Hepatic stellate cell (primary cell): ENCODE results near the gene UBTD1.

Experiments
- DNase-seq: peaks from one replicate; pipeline ENCODE4 v3.0.0; 2011; ENCODE audit warnings: low spot score

UBTD1 gene

DNA sequence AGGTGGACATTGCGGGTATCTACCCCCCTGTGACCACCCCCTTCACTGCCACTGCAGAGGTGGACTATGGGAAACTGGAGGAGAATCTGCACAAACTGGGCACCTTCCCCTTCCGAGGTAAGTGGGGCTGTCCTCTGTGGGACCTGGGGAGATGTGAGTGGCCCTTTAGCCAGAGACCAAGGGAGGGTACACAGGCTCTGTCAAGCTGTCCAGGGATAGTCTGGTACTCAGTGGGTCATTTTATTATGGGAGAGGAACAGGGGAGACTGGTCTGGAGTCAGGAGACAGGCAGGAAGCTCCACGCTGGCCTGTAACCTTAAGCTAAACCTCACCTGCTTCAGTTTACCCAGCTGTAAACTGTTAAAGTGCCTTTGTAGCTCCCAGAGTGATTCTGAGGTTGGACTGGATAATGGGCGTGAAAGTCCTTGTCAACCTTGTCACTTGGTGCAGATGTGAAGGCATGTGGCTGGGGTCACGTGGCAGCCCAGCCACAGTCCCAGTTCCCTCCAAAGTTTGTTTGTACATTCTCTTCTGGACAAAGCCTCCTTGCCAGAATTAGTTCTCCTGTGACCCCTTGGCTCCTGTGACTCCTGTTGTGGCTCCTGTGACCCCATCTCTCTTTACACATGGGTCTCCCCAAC, 86.2 kb downstream of the UBTD1 start:
- no peak for DNase-seq

DNA sequence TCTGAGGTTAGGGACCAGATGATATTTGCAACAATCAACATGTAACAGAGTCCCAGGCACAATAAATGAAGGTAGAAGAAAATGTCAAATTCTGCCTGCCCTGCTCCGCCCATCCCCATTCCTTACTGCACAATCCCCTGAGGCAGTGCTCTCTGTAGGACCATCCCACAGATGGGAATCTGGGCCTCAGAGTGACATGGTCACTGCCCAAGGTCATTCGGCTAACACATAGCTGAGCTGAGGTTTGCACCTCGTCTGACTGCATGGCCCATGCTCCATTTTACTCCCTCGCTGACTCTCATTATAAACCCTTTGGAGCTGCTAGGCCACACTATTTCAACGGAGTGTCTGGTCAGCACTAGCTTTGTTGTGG, 86.7 kb downstream of the UBTD1 start:
- DNase-seq, result no peak

DNA sequence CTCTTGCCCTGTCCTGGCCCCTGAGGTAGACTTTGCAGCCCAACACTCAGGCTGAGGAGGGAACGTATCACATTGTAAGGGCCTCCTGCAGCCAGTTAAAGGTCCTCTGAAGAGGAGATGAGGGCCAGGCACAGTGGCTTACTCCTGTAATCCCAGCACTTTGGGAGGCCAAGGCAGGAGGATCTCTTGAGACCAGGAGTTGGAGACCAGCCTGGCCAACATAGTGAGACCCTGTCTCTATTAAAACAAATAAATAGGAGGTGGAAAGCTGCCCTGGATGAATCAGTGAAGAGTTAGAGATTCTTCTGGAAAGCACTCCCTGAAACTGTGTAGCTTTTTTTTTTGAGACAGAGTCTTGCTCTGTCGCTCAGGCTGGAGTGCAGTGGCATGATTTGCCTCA, 88.5 kb downstream of the UBTD1 start:
- DNase-seq, result no peak

DNA sequence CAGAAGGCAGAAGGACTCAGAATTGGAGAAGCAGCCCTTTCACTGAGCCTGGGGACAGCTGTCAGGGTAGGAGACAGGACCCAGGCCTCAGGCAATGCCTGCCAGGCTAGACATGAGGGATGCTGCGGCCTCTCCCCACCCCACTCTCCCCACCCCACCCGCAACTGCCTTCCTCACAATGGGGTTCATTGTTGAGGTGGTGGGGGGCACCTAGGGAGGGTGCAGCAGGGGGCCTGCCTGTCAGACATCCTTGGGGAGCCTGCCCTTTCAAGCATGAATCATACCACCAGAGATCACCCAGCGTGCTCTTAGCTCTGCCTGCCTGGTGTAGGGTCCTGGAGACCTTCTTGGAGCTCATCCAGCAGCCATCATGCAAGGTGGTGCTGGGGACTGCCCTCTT, 90.8 kb downstream of the UBTD1 start, which contains the start of gene C10orf62:
TSS of gene C10orf62 (plus strand) at position 243 of the 400 bp plus-strand sequence. CDS start 177 bp downstream, outside the sequence.
- no peak for DNase-seq

DNA sequence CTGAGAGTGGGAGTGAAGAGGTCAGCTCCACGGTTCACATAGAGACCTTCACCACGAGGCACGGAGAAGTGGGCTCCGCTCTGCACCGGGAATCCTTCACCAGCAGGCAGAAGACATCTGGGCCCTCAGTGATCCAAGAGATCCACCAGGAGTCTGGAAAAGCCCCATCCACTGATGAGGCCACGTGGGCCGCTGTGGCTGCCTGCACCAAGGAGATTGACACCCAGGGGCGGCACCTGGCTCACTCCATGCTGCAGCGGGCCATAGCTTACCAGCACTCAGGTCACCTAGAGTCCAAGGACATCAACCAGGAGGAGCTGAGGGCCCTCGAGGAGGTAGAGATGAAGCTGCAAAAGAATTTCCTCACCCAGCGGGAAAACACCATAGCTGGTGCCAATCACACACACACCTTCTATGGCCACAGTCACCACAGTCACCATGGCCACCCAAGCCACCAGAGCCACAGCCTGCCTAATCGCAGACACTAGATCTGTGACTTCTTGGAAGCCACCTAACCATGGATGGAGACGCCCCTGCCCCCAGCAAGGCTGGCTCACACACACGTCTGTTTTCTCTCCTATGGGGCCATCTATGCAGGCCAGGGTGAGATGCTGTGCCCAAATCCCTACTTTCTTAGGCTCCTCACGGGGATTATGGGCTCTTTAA, 91.5 kb downstream of the UBTD1 start:
- no peak for DNase-seq

DNA sequence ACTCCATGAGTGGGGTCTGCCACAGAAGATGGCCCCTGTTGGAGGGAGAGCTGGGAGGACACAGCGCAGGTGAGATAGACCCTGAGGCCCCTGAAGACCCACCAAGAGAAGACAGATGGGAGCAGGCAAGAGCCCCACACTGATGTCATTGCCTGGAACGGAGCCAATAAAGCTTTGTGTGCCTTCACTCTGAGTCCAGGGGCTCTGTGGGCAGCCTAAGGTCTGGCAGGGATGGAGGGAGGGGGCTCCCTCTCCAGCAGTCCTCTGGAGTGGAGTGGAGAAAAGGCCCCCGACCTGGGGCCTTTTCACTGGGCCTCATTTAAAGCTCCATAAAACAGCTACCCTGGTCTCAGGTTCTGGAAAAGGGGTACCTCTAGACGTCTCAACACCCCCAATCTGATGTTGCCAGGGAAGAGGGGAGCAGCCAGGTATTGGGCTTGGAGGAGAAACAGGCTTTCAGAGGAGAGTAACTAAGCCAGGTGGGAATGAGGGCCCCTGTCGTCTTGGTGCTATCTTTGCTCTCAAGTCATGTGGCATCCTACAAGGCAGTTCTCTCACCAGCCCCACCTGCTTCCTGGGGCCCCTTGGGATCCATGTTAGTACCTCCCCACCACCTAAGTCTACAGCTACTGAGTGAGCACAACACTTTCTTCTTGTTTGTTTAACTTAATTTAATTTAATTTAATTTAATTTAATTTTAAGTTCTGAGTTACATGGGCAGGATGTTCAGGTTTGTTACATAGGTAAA, 92.2 kb downstream of the UBTD1 start:
- no peak for DNase-seq

DNA sequence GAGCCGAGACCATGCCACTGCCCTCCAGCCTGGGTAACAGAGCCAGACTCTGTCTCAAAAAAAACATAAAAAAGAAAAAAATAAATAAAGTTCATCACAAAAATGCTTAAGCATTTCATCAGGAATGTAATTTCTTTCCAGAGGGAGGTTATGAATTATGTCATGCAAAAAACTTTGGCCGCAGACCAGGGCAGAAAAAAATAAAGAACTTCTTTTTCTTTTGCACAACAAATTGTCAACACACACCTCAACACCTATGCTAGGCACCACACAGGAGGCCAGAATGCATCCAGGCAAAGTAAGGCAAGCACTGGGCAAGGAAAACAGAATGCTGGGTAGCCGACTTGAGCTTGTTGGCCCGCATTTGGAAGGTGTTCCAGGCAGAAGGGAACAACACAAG, 94.7 kb downstream of the UBTD1 start:
- DNase-seq, result peak; percentile 48

DNA sequence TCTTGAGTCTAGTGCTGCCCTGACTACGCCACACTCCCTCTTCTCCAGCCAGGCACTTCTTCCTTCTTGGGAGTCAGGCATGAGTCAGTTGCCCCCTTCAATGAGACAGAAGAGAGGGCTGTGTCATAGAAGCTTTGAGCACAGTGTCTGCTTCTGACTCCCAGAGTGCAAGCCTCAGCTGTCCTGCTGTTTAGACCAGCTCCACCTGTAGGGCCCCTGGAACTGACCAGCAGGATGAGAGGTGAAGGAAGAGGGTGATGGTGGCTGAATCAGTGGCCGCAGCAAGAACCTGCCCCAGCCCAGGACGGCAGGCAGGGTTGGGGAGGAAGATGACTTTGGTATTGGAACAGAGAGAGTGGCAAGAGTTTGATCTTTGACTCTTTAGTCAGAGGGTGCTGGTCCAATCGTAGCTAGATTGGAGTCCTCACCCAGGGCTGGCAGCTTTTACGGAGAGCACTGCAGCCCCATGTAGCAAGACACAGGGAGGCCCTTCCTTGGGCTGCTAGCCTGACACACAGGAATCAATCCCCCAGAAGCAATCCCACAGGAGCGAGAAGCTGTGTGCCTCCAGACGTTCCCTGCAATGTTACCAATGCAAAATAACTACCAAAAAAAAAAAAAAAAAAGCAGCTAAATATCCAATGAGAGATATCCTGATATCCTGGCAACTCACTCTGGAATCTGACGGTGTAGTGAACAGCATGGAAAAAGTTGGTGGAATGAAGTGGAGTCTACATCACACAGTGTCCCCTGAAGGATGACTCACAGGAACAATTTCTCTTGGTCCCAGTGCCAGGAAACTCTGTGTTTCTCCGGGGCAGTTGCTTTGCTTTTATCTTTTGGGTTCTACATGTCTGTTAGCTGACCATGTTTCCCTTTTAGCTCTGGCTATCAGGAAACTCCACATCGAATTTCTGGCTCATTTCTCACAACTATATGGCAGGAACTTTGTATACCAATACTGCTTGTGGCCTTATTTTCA, 97.7 kb downstream of the UBTD1 start:
- DNase-seq, result peak; percentile 81

DNA sequence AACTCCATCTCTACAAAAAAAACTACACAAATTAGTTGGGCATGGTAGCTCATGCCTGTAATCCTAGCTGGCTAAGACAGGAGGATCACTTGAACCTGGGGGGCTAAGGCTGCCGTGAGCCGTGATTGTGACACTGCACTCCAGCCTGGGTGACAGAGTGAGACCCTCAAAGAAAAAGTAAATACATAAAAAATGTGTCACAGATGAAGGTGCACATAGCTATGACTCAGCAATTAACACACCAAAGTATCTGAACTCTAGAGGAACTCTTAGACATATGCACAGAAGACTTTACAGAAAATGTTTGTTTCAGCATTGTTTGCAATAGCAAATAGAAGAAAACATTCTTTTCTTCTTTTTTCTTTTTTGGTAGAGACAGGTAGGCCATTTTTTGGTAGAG, 99.1 kb downstream of the UBTD1 start:
- DNase-seq, result no peak

DNA sequence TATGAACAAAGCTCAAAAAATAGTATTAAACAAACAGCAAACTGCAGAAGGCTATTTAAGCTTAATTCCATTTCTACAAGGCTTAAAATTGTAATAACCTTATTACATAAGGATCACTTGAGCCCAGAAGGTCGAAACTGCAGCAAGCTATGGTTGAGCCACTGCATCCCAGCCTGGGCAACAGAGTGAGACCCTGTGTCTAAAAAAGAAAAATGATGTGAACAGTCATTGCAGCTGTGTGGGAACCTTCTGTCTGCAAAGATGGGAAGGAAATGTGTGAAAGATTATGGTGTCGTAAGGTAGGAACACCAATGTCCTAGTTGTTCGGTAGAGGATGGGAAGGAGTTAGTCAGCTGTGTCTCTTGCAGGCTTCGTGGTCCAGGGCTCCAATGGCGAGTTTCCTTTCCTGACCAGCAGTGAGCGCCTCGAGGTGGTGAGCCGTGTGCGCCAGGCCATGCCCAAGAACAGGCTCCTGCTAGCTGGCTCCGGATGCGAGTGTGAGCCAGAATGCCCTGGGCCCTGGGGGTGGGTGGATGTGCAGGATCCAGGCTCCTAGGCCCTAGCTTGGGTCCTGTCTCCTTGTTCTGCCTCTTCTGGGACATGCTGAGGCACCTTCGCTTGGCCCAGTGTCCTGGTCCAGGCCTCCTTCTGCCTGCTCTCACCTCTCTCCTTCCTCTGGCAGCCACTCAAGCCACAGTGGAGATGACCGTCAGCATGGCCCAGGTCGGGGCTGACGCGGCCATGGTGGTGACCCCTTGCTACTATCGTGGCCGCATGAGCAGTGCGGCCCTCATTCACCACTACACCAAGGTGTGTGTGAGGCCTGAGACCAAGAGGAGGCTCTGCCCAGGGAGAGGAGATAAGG, 99.9 kb downstream of the UBTD1 start:
- no peak for DNase-seq

DNA sequence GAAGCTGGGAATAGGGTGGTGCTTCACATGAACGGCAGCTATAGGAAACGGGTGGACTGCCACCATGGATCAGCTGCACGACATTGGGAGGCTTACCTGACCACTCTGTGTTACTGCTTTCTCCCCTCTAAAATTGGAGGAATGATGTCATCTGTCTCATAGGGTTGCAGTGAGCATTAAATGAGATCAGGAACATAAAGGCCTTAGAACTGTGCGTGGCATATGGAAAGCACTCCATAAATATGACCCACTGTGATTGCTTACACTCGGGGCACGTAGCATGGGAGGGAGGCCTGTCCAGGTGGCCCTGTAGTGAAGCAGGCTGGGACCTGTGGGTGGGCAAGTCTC, 100.5 kb downstream of the UBTD1 start:
- no peak for DNase-seq

DNA sequence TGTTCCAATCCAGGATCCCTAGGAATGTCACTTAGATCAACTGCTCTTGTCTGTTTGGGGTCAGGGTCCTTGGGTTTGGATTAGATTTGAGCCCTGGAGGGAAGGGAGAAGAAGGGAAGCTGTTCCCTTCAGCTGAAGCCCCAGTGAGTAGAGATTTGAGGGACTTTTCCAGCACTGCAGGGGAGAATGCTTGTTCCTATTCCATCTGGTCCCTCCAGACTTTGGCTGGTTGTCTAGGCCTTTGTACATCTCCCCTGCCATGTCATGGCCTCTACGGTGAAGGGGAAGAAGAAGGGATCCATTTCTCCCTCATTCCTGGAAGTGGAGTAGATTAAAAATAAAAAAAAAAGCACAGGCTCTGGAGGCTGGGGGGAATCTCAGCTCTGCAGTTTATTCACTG, 101.9 kb downstream of the UBTD1 start:
- DNase-seq, result no peak

DNA sequence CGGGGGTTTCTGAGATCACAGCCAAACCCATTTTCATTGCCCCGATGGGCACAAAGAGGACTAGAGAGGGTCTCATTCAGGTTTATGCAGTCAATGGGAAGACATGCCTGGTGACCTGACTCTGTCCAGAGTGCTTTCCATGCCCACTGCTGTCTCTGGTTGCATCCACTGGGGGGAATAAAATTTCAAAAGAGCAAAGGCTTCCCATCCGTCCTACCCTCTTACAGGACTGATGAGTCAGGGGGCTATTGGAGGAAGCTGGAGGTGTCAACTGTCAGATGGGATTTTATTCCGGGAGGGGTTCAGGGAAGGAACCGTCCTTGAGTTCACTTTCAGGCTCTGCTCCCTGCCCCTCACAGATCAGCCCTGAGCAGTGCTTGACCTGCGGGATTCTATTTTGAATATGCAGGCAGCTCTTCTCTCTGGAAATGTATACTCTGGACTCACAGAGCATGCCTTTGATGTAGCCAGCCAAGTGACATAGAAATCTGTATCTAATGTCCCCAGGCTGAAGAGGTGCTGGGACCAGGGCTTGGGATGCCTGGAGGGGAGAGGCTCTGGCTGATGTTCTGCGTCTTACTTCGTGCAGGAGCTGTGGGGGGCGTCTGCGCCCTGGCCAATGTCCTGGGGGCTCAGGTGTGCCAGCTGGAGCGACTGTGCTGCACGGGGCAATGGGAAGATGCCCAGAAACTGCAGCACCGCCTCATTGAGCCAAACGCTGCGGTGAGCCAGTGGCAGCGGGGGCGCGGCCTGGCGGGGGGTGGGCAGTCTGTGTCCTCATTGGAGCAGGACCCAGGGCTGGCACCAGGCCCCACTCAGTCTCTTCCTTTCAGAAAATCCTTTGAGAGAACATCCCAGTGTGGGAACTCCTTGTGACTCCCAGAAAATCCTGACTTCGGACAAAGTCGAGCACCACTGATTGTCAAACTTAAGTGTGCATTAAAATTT, 102.8 kb downstream of the UBTD1 start:
- DNase-seq, result no peak

DNA sequence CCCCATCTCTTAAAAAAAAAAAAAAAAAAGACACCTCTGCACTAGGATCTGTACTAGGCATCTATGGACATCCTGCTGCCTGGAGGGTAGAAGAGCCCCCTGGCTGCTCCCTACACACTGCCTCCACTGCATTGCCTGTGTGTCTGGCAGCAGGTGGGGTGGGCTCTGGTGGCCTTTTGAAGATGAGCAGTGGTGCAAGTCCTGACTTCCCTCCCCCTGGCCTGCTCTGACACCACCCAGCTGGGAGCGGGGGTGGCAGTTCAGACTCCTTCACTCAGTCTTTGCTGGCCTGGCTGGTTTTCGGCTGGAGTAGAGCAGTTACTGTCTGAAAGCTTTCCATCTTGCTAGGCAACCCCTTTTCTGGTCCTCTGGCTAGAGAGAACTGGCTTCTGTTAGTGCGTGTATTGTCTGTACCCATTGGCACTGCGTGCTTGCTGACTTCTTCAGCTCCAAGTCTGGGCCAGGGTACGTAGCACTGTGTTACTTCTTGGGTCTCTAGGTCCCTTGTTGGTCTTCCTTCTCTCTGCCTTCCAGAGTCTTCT, 108.4 kb downstream of the UBTD1 start:
- DNase-seq, result no peak

DNA sequence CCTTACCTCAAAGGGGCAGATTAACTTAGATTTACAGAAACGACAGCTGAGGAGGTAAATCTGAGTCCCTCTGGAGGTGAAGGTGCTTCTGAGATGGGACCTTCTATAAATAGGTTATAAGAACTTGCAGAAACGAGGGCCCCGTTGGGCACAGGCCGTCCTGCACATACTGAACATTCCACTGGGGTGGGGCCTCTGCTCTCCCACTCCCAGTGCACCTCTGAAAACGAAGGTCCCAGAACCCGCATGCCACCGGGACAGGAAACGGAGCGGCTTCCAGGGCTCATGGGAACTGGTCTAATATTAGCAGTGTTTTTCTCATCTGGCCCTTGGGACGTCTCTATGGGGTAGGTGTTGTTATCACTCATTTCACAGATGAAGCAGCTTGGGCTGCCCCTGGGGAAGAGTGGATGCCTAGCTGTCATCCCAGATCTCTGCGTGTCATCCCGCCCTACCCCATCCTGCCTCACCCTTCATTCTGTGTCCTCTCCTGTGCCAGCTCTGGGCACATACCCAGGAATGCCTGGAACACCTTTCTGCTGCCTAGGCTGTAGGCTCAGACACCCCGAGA, 110.4 kb downstream of the UBTD1 start:
- DNase-seq, result no peak

DNA sequence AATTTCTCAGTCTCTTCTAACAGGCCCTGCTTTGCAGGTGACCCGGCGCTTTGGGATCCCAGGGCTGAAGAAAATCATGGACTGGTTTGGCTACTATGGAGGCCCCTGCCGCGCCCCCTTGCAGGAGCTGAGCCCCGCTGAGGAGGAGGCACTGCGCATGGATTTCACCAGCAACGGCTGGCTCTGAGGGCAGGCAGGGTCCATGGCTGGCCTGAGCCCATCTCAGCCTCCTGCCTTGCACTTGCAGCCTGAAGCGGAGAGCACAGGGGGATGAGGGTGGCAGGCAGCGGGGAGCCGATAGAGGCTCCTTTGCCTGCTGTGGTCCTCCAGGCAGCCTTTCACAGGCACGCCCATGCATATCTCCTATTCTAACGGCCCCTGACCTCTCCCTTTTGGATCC, 112.7 kb downstream of the UBTD1 start:
- no peak for DNase-seq

DNA sequence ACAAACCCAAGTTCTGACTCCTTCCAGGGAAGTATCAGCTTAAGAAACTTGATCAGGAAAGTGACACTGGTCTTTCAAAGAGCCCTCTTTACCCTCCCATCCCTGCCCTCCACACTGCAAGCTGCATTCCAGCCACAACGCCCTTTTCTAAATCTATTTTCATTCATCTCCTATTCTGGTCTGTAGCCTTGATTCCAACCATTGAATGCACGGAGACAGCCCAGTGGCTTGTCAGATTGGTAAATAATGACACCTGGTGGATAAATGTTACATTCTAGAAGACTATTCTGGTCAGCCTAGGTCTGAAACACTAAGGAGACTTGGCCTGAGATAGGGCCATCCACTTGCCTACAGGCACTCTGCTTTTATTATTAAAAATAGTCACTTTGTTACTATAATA, 113.7 kb downstream of the UBTD1 start:
- DNase-seq, result peak; percentile 73

DNA sequence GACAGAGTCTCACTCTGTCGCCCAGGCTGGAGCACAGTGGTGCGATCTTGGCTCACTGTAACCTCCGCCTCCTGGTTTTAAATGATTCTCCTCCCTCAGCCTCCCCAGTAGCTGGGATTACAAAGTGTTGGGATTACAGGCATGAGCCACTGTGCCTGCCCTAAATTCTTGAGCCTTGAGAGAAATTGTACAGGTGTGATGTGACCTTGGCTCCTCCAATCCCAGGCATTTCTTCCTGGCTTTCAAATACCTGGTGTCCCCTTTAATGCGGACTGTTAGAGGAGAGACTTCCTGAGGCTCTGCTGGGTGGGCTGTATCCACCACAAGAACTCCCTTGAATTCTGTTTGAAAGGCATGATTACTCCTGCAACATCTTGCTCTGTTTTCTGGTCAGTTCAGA, 119.6 kb downstream of the UBTD1 start:
- no peak for DNase-seq

DNA sequence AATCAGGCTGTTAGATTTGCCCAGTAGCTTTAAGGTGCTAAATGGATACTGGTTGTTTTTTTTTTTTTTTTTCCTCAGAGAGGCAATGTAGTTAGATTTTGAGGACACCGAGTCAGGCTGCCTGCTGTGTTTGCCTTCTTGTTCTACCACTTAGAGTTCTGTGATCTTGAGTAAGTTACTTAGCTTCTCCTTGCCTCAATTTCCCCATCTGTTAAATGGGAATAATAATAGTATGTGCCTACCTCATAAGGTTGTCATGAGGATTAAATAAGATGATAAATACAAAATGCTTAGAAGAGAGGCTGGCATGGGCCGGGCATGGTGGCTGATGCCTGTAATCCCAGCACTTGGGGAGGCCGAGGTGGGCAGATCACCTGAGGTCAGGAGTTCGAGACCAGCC, 120.0 kb downstream of the UBTD1 start:
- DNase-seq, result no peak
